ENCODE results near the gene INSIG1. TPM values are rescaled to one million over a fixed set of nuclear protein-coding genes. Genes with fewer than 3 reads are reported as not detected.

Gene INSIG1
- total RNA-seq, 1 donor from 2014 or later: 55.7 TPM

DNA sequence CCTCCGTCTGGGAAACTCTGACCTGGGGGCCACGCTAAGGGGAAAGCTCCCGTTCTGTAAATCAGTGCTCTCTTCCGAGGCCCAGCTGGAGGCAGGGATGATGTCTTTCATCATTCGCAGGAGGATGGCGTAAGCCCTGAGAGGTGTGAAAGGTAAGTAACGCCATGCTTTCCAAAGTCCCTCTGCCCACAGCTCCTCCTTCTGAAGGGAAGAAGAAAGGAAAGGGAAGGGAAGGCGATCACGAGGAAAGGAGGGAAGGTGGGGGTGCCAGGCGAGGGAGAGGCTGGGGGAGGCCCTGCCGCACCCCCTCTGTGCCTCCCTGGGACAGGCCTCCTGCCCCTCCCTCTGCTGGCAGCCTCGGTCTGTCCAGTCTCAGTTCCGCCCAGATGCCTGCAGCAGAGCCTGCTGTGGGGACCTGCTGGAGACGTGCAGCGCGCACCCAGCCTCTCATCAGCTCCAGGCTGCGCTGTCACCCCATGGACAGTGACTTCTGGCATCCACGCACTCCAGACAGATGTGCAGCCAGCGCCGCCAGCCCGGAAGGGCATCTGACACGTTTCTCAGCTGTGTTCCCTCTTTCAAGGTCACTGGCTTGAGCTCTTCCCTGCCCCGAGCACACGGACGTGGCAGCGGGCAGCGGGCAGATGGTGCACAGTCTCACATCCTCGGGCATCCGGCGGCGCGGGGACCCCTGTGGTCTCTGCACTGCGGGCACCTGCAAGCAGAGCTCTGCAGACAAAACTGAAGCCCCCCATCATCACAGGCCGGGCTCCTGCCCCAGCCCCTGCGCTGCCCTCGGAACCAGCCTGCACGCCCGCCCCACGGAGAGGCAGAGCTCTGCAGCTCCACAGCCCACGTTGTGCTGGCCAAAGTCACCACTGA is 60.6 kb downstream of the INSIG1 start:
- Histone ChIP-seq H3K36me3 (ENCODE audit: insufficient read depth, low read length) (no peaks in the 10 kb centered on the region), H3K27ac (ENCODE audit: low read depth, low read length) (no peak overlapping the region), H3K4me2 (ENCODE audit: low read length) (no peak overlapping the region), H3K4me1 (ENCODE audit: insufficient read depth, low read length) (no peaks in the 10 kb centered on the region), H3K9ac (ENCODE audit: low read length) (no peak overlapping the region), H2AFZ (ENCODE audit: low read depth, low read length) (no peak overlapping the region), H3K9me3 (ENCODE audit: insufficient read depth, low read depth, low read length) (no peaks in the 10 kb centered on the region), H3K79me2 (ENCODE audit: insufficient read depth, low read length) (no peaks in the 10 kb centered on the region), H4K20me1 (ENCODE audit: insufficient read depth, low read length) (no peaks in the 10 kb centered on the region), H3K27me3 (ENCODE audit: insufficient read depth, low read length) (peaks cover 13% of the 10 kb centered on the region), H3K4me3 (ENCODE audit: insufficient read depth, low read depth, low read length) (no peak overlapping the region)
- Mint-ChIP-seq H3K36me3 (ENCODE audit: low read depth, unreplicated experiment) (no peaks in the 10 kb centered on the region), H3K9me3 (ENCODE audit: unreplicated experiment) (no peaks in the 10 kb centered on the region), H3K4me1 (ENCODE audit: low read depth, unreplicated experiment) (no peaks in the 10 kb centered on the region), H3K27ac (ENCODE audit: unreplicated experiment) (no peak overlapping the region), H3K27me3 (ENCODE audit: low read depth, unreplicated experiment) (peaks cover 83% of the 10 kb centered on the region), H3K4me3 (ENCODE audit: unreplicated experiment) (no peak overlapping the region)
- DNase-seq (ENCODE audit: low read depth): no peak
- no peak for FAIRE-seq
- TF ChIP-seq EZH2 (IDR thresholded peaks at IDR 0.05; ENCODE audit: insufficient read depth, low read length): no peak
- no peak for TF ChIP-seq CTCF (IDR thresholded peaks at IDR 0.05; ENCODE audit: insufficient read depth, low read depth, low read length)

DNA sequence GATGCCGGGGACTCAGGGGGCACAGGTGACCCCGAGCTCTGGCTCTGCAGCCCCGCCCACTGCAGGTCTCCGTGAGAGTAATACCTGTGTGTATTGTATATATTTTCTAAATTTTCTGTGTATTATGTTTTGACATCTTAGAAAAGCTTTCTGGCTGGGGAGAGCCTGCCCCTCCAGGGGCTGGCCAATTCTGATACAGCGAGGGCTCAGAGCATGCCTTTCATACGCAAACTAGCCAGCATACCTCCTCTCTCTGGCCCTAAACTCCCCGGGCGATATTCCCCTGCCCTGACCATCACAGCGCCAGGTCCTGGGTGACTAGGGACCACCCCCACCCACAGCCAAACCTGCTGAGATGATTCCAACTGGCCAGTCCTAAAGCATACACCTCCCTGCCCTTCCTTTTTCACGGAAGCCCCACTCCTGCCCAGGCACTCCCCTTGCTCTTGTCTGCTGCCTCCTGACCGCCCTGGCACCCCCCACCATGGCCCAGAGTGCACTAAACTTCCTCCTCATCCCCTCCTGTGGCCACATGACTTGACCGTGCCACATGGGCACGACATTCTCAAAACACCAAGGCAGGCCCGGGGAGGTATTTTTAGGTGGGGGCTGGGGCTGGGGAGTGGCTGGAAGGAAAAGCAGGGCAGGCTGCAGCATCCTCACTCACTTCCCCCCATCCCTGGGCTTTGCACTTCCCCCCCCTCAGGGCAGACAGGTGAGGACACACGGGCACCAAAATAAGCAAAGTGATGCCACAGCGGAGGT is 61.5 kb downstream of the INSIG1 start:
- no peak overlapping the region for H3K4me3 Mint-ChIP-seq (ENCODE audit: unreplicated experiment)
- DNase-seq (ENCODE audit: low read depth) (no peak), FAIRE-seq (no peak)
- no peak for TF ChIP-seq EZH2 (IDR thresholded peaks at IDR 0.05; ENCODE audit: insufficient read depth, low read length)
- no peak for TF ChIP-seq CTCF (IDR thresholded peaks at IDR 0.05; ENCODE audit: insufficient read depth, low read depth, low read length)
- H4K20me1 ChIP-seq (ENCODE audit: insufficient read depth, low read length): no peaks in the 10 kb centered on the region
- H3K4me2 ChIP-seq (ENCODE audit: low read length): no peak overlapping the region
- H3K4me1 Mint-ChIP-seq (ENCODE audit: low read depth, unreplicated experiment): no peaks in the 10 kb centered on the region
- H3K4me3 ChIP-seq (ENCODE audit: insufficient read depth, low read depth, low read length): no peak overlapping the region
- H3K36me3 Mint-ChIP-seq (ENCODE audit: low read depth, unreplicated experiment): no peaks in the 10 kb centered on the region
- no peak overlapping the region for H2AFZ ChIP-seq (ENCODE audit: low read depth, low read length)
- H3K27ac ChIP-seq (ENCODE audit: low read depth, low read length): no peak overlapping the region
- H3K9ac ChIP-seq (ENCODE audit: low read length): no peak overlapping the region
- H3K36me3 ChIP-seq (ENCODE audit: insufficient read depth, low read length): no peaks in the 10 kb centered on the region
- H3K9me3 Mint-ChIP-seq (ENCODE audit: unreplicated experiment): no peaks in the 10 kb centered on the region
- no peaks in the 10 kb centered on the region for H3K79me2 ChIP-seq (ENCODE audit: insufficient read depth, low read length)
- H3K27me3 ChIP-seq (ENCODE audit: insufficient read depth, low read length): peaks cover 14% of the 10 kb centered on the region
- no peaks in the 10 kb centered on the region for H3K9me3 ChIP-seq (ENCODE audit: insufficient read depth, low read depth, low read length)
- no peak overlapping the region for H3K27ac Mint-ChIP-seq (ENCODE audit: unreplicated experiment)
- peaks cover 88% of the 10 kb centered on the region for H3K27me3 Mint-ChIP-seq (ENCODE audit: low read depth, unreplicated experiment)
- no peaks in the 10 kb centered on the region for H3K4me1 ChIP-seq (ENCODE audit: insufficient read depth, low read length)

Other genes starting within 250 kb of the INSIG1 start
- gene HTR5A, start 227.6 kb upstream of the INSIG1 start, total RNA-seq: not detected in 2 replicates
- gene EN2, start 160.3 kb downstream of the INSIG1 start, total RNA-seq: not detected in 2 replicates
- not detected in 2 replicates for gene CNPY1, start 248.7 kb downstream of the INSIG1 start, total RNA-seq

All from astrocyte (in vitro differentiated cells and primary cell).